GM21528 (cell line): ENCODE results near the gene OTUB2.

Experiments used
- ATAC-seq: cut with Tn5 transposase; IDR thresholded peaks from one replicate; pipeline ENCODE4 v1.9.1; 2021; ENCODE audit warnings: mild to moderate bottlenecking, moderate library complexity; ENCODE audit not compliant: unreplicated experiment, low FRiP score

Gene OTUB2

DNA sequence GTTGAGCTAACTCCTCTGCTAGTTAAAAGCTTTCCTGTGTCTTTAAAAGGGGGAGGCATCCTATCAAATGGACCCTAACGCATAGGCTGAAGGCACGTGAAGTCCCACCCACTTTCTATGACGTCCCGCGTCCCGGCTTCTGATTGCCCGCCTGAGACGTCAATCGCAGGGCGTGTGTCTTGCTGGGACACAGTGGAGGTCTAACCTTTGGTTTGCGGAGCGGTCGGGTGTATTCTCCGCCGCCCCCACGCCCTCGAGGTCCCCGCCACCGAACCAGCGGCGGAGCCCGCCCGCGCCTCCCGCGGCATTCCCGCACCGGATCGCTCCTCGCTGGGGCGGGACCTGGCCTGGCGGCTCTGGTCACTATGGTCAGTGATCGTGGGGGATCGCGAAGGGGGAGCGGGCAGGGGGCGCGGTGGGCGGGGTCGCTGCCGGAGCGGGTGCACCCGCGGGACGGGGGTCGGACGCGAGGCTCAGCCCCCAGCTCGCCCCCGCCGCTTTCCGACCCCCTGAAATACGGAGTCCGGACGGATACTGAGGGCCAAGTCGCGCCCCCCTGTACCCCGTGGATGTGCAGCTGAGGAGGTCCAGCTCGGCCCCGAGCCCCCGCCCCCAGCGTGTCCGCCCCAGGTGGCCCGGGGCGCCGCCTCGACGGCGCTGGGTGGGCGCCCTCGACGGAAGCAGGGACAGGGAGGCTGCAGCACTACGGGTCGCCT lies at the start of gene OTUB2:
TSS of gene OTUB2 (plus strand) at position 168 of the 716 bp plus-strand sequence. CDS start at position 366, 198 bp downstream.
- peak; percentile 99 for ATAC-seq

DNA sequence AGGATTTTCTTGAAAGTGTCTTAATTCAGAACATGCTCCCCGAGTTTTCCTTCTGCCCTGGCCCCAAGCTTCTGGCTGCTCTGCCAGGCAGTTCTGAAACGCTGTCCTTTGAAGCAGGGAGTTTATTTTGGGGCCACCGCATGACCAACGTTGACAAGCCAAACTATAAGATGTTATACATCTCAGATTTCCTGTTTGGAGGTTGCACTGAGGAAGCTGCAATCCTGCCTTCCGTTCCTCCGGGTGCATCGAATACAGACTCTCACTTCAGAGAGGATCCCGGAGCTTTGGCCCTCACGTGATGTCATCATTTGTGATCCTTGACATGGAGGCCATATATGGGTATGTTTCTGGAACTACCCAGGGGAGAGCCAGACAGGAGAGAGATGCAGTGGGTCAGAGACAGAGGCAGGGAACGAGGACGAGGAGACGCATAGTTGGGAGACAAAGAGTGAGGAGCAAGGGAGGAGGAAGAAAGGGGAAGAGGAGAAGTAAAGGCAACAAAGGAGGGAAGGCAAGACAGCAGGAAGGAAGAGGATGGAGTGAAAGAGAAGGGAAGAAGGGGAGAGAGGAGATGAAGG lies 49.6 kb upstream of the OTUB2 start, which contains the start of gene ASB2:
TSS of gene ASB2 (minus strand) at position 94 of the 581 bp plus-strand sequence. CDS start 12,031 bp downstream, outside the sequence.
- peak; percentile 18 for ATAC-seq

GRCh38 chr14:93977171-93977570 lies 49.0 kb upstream of the OTUB2 start:
- ATAC-seq, result no peak

DNA sequence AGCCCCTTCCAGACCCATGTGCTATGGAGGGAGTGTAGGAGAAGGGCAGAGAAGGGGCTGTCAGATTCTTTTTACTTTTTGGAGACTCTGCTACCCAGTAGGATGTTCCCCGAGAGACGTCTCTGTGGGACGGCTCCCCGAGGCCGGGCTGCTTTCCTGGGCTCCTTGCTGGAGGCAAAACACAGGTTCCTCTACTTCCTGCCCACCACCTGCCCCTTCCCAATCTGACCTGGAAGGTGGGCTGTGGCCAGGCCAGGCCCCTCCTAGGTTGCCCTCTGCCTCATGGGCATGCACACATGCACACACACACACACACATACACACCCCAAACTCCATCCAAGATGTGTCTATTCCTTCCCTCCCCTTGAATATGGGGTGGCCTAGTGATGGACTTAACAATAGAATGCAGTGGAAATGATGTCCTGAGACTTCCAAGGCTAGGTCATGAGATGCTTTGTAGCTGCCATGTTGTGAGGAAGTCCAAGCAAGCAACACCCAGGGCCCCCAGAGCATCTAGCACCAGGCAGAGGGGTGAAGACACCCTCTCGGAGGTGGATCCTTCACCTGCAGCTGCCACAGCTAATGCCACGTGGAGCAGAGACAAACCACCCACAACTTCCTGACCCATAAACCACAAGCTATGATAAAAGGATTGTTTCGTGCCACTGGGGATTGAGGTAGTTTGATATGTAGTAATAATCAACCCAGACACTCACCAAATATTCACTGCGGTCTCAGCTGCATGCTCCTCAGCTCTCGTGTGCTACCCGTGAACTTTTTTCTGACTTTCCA lies 48.2 kb upstream of the OTUB2 start:
- peak; percentile 53 for ATAC-seq

DNA sequence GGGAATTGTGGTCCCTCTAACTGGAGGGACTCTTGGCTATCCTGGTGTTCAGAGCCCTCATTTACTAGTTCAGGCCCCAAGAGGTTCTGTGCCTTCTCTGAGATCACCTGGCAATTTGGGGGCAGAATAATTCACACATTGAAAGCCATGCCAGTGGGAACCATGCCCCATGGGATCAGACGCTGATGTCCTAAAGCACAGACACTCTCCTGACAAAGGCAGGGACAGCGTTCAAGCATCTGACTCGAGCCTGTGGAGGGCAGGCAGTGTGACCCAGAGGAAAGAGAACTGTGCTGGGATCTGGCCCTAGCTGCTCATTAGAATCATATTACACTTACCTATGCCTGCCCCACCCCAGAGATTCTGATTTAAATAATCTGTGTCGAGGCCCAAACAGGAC lies 47.4 kb upstream of the OTUB2 start:
- ATAC-seq, result no peak

DNA sequence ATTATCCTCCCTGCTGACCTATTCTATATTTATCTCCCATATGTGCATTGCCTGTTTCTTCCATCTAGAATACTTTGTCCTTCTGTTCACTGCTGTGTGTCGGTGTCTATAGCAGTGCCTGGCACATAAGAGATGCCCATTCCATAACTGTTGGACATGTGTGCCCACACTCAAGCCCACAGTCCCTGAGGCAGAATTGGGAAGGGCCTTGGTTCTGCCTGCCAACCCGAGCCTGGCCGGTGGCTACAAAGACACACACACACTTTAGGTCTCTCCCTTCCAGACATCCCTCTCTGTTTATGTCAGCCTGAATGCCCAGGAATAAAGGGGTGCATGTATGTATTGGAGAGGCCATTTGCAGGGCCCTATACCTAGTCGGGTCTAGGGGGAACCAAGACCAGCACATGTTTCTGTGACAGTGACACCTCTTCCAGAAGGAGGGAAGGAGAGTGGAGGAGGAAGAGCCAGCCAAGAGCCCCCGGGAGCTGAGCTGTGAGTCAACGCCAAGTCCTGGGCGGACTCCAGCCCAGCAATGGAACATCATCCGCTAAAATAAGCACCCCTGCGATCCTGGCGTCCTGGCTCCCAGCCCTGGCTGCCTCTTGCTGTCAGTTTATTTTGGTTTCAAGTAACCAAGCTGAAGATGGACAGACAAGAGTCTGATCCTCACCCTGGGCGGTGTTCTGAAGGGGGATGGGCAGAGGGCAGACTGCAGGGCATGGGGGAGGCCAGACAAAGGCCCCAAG lies 45.5 kb upstream of the OTUB2 start:
- no peak for ATAC-seq

GRCh38 chr14:93981316-93982229 lies 44.6 kb upstream of the OTUB2 start:
- no peak for ATAC-seq

DNA sequence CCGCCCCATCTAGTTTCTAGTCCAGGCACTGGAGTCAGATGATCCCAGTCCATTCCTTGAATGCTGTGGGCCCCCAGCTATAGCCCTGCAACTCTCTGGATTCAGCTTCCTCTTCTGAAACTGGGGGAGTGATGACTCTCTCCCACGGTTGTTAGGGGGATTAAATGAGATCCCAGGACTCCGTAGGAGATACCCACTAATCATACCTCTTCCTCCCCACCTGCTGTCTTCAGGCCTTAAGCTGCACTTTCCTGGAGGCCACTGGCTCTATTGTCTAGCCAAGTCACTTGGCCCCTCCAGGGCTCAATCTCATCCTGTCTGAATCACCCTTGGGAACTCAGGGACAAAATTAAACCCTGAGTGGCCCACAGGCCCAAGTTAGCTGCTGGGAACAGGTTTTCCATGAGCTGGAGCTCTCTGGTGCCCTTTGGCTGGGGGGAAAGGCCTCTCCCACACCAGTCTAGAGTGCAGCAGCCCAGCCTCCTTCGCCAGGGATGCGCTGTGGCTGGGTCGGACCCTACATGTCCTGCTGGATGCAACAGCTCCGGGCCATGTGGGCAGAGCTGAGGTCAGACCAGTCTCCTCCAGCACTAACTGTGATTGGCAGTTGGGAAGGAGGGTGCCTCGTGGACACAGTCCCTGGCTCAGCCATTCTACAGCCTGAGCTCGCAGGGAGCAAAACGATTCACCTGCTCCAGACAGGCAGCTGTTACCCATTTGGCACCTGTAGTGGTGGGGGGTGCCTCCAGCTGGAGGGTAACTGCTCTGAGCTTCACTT lies 43.7 kb upstream of the OTUB2 start:
- ATAC-seq, result no peak

DNA sequence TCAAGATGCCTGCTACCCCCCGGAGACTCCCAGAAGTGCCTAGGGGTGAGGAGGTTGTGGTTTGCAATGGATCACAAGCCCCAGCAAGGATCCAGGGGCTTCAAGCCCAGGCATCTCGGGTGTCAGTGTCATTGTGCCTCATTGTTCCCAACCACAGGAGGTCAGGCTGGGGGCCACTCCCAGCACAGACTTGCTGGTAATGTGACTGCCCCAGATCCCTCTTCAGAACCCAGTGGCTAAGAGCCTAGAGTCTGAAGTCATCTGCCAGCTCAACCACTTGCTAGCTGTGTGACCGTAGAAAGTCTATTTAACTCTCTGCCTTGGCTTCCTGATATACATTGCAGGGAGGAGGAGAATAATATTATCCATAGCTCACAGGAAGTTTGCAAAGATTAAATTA lies 42.1 kb upstream of the OTUB2 start:
- ATAC-seq, result no peak

GRCh38 chr14:93984987-93985410 lies 41.1 kb upstream of the OTUB2 start:
- no peak for ATAC-seq

DNA sequence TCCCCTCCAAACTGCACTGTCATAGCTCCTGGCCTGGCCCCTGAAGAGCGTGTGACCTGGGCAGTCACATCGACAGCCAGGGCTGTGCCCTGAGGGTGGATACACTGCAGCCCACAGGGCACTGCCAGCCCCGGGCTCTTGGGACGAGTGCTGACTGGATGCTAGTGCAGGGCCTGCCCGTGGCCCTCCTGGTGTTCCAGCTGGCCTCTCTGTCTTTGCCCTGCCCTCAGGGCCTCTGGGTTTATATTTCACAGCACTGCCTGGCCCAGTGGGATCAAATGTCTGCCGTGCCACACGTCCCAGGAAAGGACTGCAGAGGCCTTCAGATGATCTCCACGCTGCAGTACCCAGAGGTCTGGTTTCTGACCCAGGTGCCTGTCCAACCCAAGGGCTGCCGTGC lies 39.2 kb upstream of the OTUB2 start:
- no peak for ATAC-seq

DNA sequence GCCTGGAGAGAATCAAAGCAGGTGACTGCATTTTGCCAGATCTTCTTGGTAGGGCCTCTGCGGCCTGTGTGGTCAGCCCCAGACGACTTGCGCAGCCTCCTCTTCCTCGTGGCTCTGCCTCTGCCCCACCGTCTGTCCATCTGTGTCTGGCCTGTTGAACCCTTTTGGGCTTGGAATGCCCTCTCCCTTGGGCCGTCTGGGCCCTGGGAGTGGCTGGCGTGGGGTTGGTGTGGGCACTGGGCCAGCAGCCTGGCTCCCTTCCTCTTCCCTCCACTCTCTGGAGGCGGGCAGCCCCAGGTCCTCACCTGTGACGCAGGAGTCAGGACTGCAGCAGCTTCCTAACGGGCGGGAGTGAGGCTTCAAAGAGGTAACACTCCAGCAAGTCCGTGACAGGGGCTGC lies 38.8 kb upstream of the OTUB2 start:
- ATAC-seq, result no peak

DNA sequence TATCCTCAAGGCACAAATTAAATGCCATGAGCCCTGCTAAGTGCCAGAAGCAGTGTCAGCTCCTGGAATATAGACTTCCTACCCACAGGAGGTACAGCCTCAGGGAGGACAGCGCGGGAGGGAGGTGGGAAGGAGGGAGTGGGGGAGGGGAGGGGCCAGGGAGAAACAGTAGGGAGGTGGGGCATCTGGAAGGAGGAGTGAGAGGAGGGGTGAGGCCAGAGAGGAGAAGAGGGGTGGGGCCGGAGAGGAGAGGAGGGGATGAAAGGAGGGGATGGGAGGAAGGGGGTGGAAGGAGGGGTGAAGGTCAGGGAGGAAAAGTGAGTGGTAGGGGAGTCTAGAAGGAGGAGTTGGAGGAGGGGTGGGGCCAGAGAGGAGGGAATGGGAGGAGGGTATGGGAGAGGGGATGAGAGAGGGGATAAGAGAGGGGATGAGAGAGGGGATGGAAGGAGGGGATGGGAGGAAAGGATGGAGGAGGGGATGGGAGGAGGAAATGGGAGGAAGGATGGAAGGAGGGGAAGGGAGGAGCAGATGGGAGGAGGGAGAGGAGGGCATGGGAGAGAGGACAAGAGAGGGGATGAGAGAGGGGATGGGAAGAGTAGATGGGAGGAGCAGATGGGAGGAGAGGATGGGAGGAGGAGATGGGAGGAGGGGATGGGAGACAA lies 38.2 kb upstream of the OTUB2 start:
- ATAC-seq, result no peak

GRCh38 chr14:93989939-93990338 lies 36.2 kb upstream of the OTUB2 start:
- ATAC-seq, result no peak

GRCh38 chr14:93991212-93991611 lies 34.9 kb upstream of the OTUB2 start:
- no peak for ATAC-seq

DNA sequence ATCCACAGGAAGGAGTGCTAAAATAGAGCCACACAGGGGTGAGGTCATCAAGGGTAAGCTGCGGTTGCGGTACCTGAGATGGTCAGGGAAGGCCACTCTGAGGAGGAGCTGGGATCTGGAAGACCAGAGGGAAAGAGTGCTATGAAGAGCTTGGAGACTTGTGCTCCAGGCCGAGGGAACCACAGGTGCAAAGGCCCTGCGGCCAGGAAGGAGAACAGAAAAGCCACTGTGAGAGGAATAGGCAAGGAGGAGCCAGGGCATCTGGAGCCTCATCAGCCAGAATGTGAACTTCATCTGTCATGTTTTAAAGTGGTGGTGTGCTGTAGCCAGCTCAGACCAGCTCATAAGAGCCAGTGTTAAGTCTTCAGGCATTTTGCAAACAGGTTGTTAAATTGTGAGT lies 34.5 kb upstream of the OTUB2 start:
- no peak for ATAC-seq

DNA sequence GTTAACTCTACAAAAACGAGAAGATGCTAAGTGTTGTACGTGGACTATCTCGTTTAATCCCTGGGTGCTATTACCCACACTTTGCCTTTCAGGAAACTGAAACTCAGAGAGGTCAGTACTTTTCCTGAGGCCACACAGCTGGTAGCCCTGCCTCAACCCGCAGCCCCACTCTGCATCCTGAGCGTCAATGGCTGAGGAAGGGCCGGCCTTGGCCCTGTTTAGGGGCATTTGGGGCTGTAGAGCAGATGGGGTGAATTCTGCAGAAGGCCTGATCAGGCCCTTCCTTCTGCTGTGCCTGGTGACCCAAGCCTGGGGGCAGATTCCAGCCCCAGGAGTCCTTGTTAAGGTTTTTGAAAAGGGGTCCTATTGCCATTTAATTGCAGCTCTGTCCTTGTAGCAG lies 32.8 kb upstream of the OTUB2 start:
- no peak for ATAC-seq

DNA sequence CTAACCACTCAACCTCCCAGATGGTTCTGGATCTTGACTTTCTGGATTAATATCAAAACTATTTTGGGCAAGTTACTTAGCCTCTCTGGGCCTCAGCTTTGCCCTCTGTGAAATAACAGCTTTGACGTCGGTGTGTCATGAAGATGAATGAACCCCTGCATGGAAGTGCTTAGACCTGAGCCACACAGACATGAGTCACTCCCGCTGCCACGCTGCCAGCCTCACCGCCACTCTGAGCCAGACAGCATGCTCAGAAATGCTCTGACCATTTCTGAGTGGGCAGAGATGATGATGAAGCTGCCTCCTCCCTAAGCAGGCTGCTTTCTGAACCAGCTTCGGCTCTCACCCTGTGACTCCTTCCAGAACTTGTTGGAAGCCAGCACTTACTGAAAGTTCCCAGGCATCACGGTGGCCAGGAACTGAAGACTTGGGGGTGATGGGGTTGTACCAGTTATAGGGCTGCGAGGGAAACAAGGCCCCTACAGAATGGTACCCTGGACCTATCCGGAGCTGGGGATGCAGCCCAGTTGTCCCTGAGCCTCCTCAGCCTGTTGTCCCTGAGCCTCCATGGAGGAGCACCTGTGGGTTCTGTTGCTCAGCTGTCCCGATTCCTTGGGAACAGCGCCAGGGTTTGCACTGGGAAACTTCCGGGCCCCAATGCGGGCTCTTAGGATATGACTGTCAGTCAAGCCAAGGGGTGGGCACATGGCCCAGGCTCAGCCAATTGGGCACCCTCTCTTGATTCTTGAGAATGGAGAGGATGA lies 31.0 kb upstream of the OTUB2 start:
- ATAC-seq, result no peak
